ENCODE results near the gene CFAP74. TPM values are rescaled to one million over a fixed set of nuclear protein-coding genes. Genes with fewer than 3 reads are reported as not detected.
A peak's percentile ranks its signal among the peaks of the same experiment; 100 is the strongest.

CFAP74 gene
- total RNA-seq, 1 donor from 2014 or later = 0.12 TPM

GRCh38 chr1:1898246-1898933, 105.2 kb downstream of the CFAP74 start:
- TF ChIP-seq CTCF (conservative IDR thresholded peaks at IDR 0.05) = no peak
- Mint-ChIP-seq H3K4me1 (peaks cover 3% of the 10 kb centered on the region), H3K9me3 (no peaks in the 10 kb centered on the region), H3K27me3 (ENCODE audit: low read depth) (peaks cover 7% of the 10 kb centered on the region), H3K27ac (ENCODE audit: unreplicated experiment) (no peak overlapping the region), H3K4me3 (no peak overlapping the region), H3K36me3 (ENCODE audit: low read depth) (no peaks in the 10 kb centered on the region)
- no peak for DNase-seq (ENCODE audit: low read depth, low spot score)

- Mint-ChIP-seq H3K4me1 (peaks cover 13% of the 10 kb centered on the region), H3K27me3 (ENCODE audit: low read depth) (peaks cover 11% of the 10 kb centered on the region), H3K4me3 (no peak overlapping the region), H3K36me3 (ENCODE audit: low read depth) (no peaks in the 10 kb centered on the region), H3K9me3 (no peaks in the 10 kb centered on the region), H3K27ac (ENCODE audit: unreplicated experiment) (no peak overlapping the region)
- no peak for TF ChIP-seq CTCF (conservative IDR thresholded peaks at IDR 0.05)
- DNase-seq (ENCODE audit: low read depth, low spot score) = no peak
These were observed 107.9 kb downstream of the CFAP74 start for GRCh38 chr1:1895456-1896336.

GRCh38 chr1:1895060-1895418, 108.5 kb downstream of the CFAP74 start:
- Mint-ChIP-seq H3K4me1 (peaks cover 13% of the 10 kb centered on the region), H3K27me3 (ENCODE audit: low read depth) (peaks cover 11% of the 10 kb centered on the region), H3K27ac (ENCODE audit: unreplicated experiment) (no peak overlapping the region), H3K36me3 (ENCODE audit: low read depth) (no peaks in the 10 kb centered on the region), H3K9me3 (no peaks in the 10 kb centered on the region), H3K4me3 (peak overlapping the region; percentile 77)
- DNase-seq (ENCODE audit: low read depth, low spot score) = no peak
- TF ChIP-seq CTCF (conservative IDR thresholded peaks at IDR 0.05) = no peak

- H3K27me3 Mint-ChIP-seq (ENCODE audit: low read depth) = peaks cover 11% of the 10 kb centered on the region
- H3K36me3 Mint-ChIP-seq (ENCODE audit: low read depth) = no peaks in the 10 kb centered on the region
- no peak for DNase-seq (ENCODE audit: low read depth, low spot score)
- H3K27ac Mint-ChIP-seq (ENCODE audit: unreplicated experiment) = no peak overlapping the region
- TF ChIP-seq CTCF (conservative IDR thresholded peaks at IDR 0.05) = no peak
- peak overlapping the region; percentile 77 for H3K4me3 Mint-ChIP-seq
- H3K9me3 Mint-ChIP-seq = no peaks in the 10 kb centered on the region
- peaks cover 13% of the 10 kb centered on the region for H3K4me1 Mint-ChIP-seq
These were observed 109.1 kb downstream of the CFAP74 start for GRCh38 chr1:1894354-1895059.

GRCh38 chr1:1893997-1894353, 109.6 kb downstream of the CFAP74 start:
- Mint-ChIP-seq H3K27me3 (ENCODE audit: low read depth) (peaks cover 11% of the 10 kb centered on the region), H3K4me1 (peaks cover 17% of the 10 kb centered on the region), H3K27ac (ENCODE audit: unreplicated experiment) (no peak overlapping the region), H3K9me3 (no peaks in the 10 kb centered on the region), H3K36me3 (ENCODE audit: low read depth) (no peaks in the 10 kb centered on the region), H3K4me3 (peak overlapping the region; percentile 23)
- TF ChIP-seq CTCF (conservative IDR thresholded peaks at IDR 0.05) = no peak
- DNase-seq (ENCODE audit: low read depth, low spot score) = no peak
